B cell (primary cell): ENCODE measurements around the gene EFCAB9. TPM values are rescaled to one million over a fixed set of nuclear protein-coding genes. Genes with fewer than 3 reads are reported as not detected.
A peak's percentile ranks its signal among the peaks of the same experiment; 100 is the strongest.

Experiments
- ATAC-seq: fragments of 200-7000 bp; cut with Tn5 transposase; one replicate; pipeline ENCODE4 v1.10.0; 2021; ENCODE audit warnings: low read depth, mild to moderate bottlenecking, moderate number of reproducible peaks, moderate library complexity
- CTCF ChIA-PET: fragments of 350-600 bp; sonication (Branson Sonifier 250); formaldehyde crosslinking; loops from one replicate; lab custom pipeline; 2021; ENCODE audit warnings: antibody characterized with exemption, inconsistent platforms; lab: Charles Lee
- POLR2A ChIA-PET: fragments of 350-600 bp; sonication (Branson Sonifier 250); formaldehyde crosslinking; loops from one replicate; lab custom pipeline; 2021; ENCODE audit warnings: antibody characterized with exemption; lab: Charles Lee
- DNase-seq: peaks from one replicate; pipeline ENCODE4 v3.0.0; 2013
- H2AFZ ChIP-seq: 2 replicates; pipeline ENCODE4 v1.6.1; 2012; ENCODE audit warnings: mild to moderate bottlenecking, low read depth, low read length; ENCODE audit not compliant: insufficient read depth, poor library complexity, severe bottlenecking
- H3K27ac ChIP-seq, 2 donors: 1 replicate in 1 of 2; 2 replicates in 1 of 2; pipeline ENCODE4 v1.5.1; 2012 to 2013; ENCODE audit warnings: low read length in 2 of 2, mild to moderate bottlenecking in 2 of 2, moderate library complexity in 1 of 2
- H3K27me3 ChIP-seq, 4 experiments: fragments of 200-600 bp in 1 of 4; sonication (generic) in 1 of 4; replicated peaks in 1 of 4; 1 replicate in 2 of 4; 2 replicates in 2 of 4; pipeline versions ENCODE4 v1.6.1 to v1.7.0; 2013 to 2016; ENCODE audit warnings: low read length in 3 of 4, mild to moderate bottlenecking in 2 of 4, mixed read lengths in 1 of 4, moderate library complexity in 1 of 4; ENCODE audit not compliant: insufficient read depth in 4 of 4, control insufficient read depth in 3 of 4; ENCODE audit errors: control extremely low read depth in 1 of 4
- H3K36me3 ChIP-seq, 2 experiments: replicated peaks in 1 of 2; 1 replicate in 1 of 2; 2 replicates in 1 of 2; pipeline versions ENCODE4 v1.6.1 to v1.7.1; 2013; ENCODE audit warnings: low read length in 1 of 2; ENCODE audit not compliant: insufficient read depth in 2 of 2, control insufficient read depth in 1 of 2; ENCODE audit errors: control extremely low read depth in 1 of 2, extremely low read depth in 1 of 2
- H3K4me1 ChIP-seq, 2 donors: fragments of 200-600 bp in 1 of 2; sonication (generic) in 1 of 2; 1 replicate in 1 of 2; 2 replicates in 1 of 2; pipeline versions ENCODE4 v1.5.1 to v1.6.1; 2013 to 2017; ENCODE audit warnings: low read length in 2 of 2; ENCODE audit not compliant: control insufficient read depth in 2 of 2, insufficient read depth in 2 of 2
- H3K4me2 ChIP-seq: replicated peaks from 2 replicates; pipeline ENCODE3; 2012; ENCODE audit warnings: mild to moderate bottlenecking, low read depth, low read length; ENCODE audit not compliant: poor library complexity, severe bottlenecking
- H3K4me3 ChIP-seq, 5 experiments: fragments of 200-600 bp in 1 of 5; sonication (generic) in 1 of 5; 1 replicate in 3 of 5; 2 replicates in 2 of 5; pipeline versions ENCODE4 v1.5.1 to v1.7.0; 2011 to 2016; ENCODE audit warnings: low read length in 4 of 5, mild to moderate bottlenecking in 4 of 5, low read depth in 2 of 5, control low read depth in 1 of 5, moderate library complexity in 1 of 5; ENCODE audit not compliant: insufficient read depth in 1 of 5; ENCODE audit errors: control extremely low read depth in 1 of 5, extremely low read depth in 1 of 5
- H3K79me2 ChIP-seq: fragments of 200-600 bp; sonication (generic); one replicate; pipeline ENCODE4 v1.6.0; 2016; ENCODE audit warnings: low read length; ENCODE audit not compliant: control insufficient read depth, insufficient read depth
- H3K9ac ChIP-seq: fragments of 200-600 bp; sonication (generic); 2 replicates; pipeline ENCODE4 v1.6.1; 2017; ENCODE audit warnings: mild to moderate bottlenecking, low read length, moderate library complexity
- H3K9me3 ChIP-seq, 3 donors: one replicate each; pipeline versions ENCODE4 v1.6.1 to v1.7.1; 2013; ENCODE audit warnings: low read length in 2 of 3; ENCODE audit not compliant: control insufficient read depth in 2 of 3, insufficient read depth in 1 of 3; ENCODE audit errors: control extremely low read depth in 1 of 3
- H4K20me1 ChIP-seq: 2 replicates; pipeline ENCODE4 v1.6.0; 2012; ENCODE audit warnings: mild to moderate bottlenecking, low read length; ENCODE audit not compliant: insufficient read depth, control insufficient read depth, poor library complexity, severe bottlenecking
- H3K27ac Mint-ChIP-seq: one replicate; pipeline ENCODE4 v1.8.0; 2021; ENCODE audit warnings: mixed read lengths
- H3K27me3 Mint-ChIP-seq: one replicate; pipeline ENCODE4 v1.8.0; 2021; ENCODE audit warnings: mixed read lengths
- H3K4me1 Mint-ChIP-seq: one replicate; pipeline ENCODE4 v1.8.0; 2021; ENCODE audit warnings: mixed read lengths
- H3K4me3 Mint-ChIP-seq: one replicate; pipeline ENCODE4 v1.8.0; 2021; ENCODE audit warnings: mixed read lengths
- H3K9me3 Mint-ChIP-seq: one replicate; pipeline ENCODE4 v1.8.0; 2022; ENCODE audit warnings: mixed read lengths; ENCODE audit not compliant: insufficient read depth
- CTCF ChIP-seq: fragments of 200-600 bp; IDR thresholded peaks from one replicate; pipeline ENCODE4 v1.8.0; 2022; ENCODE audit warnings: antibody characterized with exemption, mild to moderate bottlenecking
- EZH2 ChIP-seq: IDR thresholded peaks from 2 replicates; pipeline ENCODE4 v1.6.1; 2012; ENCODE audit warnings: borderline replicate concordance, low read depth, mild to moderate bottlenecking, moderate library complexity, low read length; ENCODE audit not compliant: insufficient read depth, poor library complexity, severe bottlenecking
- WGBS: methylation state at CpG from one replicate; pipeline ENCODE4 v1.1.5; 2013; ENCODE audit warnings: missing lambda C conversion rate; ENCODE audit not compliant: insufficient coverage; 5-methylcytosine and 5-hydroxymethylcytosine counted together
- intact Hi-C: fragments of 100-400 bp; cut with micrococcal nuclease; formaldehyde crosslinking; loops from one replicate; pipeline ENCODE4 v1.10.0; 2022
- polyA plus RNA-seq: library from polyadenylated mRNA; depleted of rRNA; stranded (reverse); fragments of >200 nt; gene quantifications from 2 replicates; pipeline ENCODE4 v1.2.3, GENCODE V29; 2012
- total RNA-seq, 2 donors: library from RNA; stranded (reverse); fragments of 120-200 nt in 1 of 2; gene quantifications; 1 replicate in 1 of 2; 2 replicates in 1 of 2; pipeline versions ENCODE4 v1.2.3 to v1.2.4, GENCODE V29; 2013 to 2022

Gene EFCAB9
- total and polyA plus RNA-seq, 2 donors (not counting 1 experiment from before 2014, with no cell fraction given): not detected

GRCh38 chr5:172189693-172190296 is 4.2 kb upstream of the EFCAB9 start:
- H3K79me2 ChIP-seq: peaks cover 28% of the 10 kb centered on the region
- intact Hi-C loops: loop anchor here (2.0 to 10.0 kb wide), 4 partner anchors 39 to 1425 kb away; partner anchors contain the start of gene BOD1
- ATAC-seq (no peak), DNase-seq (no peak)
- CTCF ChIA-PET: interaction anchor here (0.7 to 11.2 kb wide), 17 partner anchors 11 to 278 kb away, joined by 3 to 245 read pairs (median 9); partner anchors contain the start of gene FBXW11
- H3K36me3 ChIP-seq: peaks cover 0 to 4% of the 10 kb centered on the region in 2 experiments
- no peak overlapping the region for H3K4me3 ChIP-seq
- H3K9me3 Mint-ChIP-seq: no peaks in the 10 kb centered on the region
- H3K9me3 ChIP-seq: no peaks in the 10 kb centered on the region
- no peak overlapping the region for H3K4me3 Mint-ChIP-seq
- H3K4me2 ChIP-seq: no peak overlapping the region
- WGBS: 97% methylated on average over 2 of the region's 3 CpGs
- H3K27ac Mint-ChIP-seq: peak overlapping the region; percentile 26
- POLR2A ChIA-PET: interaction anchor here (0.6 to 0.8 kb wide), 5 partner anchors 8 to 218 kb away, joined by 3 to 14 read pairs (median 7); partner anchors contain the start of gene FBXW11
- H3K27me3 Mint-ChIP-seq: no peaks in the 10 kb centered on the region
- no peak overlapping the region for H3K27ac ChIP-seq
- H4K20me1 ChIP-seq: peaks cover 17% of the 10 kb centered on the region
- no peak overlapping the region for H2AFZ ChIP-seq
- peaks cover 28% of the 10 kb centered on the region for H3K4me1 Mint-ChIP-seq
- H3K9ac ChIP-seq: no peak overlapping the region
- H3K4me1 ChIP-seq: peaks cover 20 to 33% of the 10 kb centered on the region in 2 donors
- no peaks in the 10 kb centered on the region for H3K27me3 ChIP-seq
- TF ChIP-seq CTCF (peak; percentile 16), EZH2 (no peak)

GRCh38 chr5:172194985-172195774 is 1.2 kb downstream of the EFCAB9 start:
- H3K27ac Mint-ChIP-seq: no peak overlapping the region
- TF ChIP-seq EZH2 (no peak), CTCF (no peak)
- Histone ChIP-seq H3K4me3 (no peak overlapping the region), H3K27ac (no peak overlapping the region), H3K9me3 (no peaks in the 10 kb centered on the region), H3K36me3 (no peaks in the 10 kb centered on the region), H3K4me1 (peaks cover 9 to 12% of the 10 kb centered on the region in 2 donors), H3K79me2 (no peaks in the 10 kb centered on the region), H2AFZ (no peak overlapping the region), H4K20me1 (no peaks in the 10 kb centered on the region), H3K27me3 (no peaks in the 10 kb centered on the region), H3K4me2 (no peak overlapping the region), H3K9ac (no peak overlapping the region)
- H3K27me3 Mint-ChIP-seq: no peaks in the 10 kb centered on the region
- 76% methylated on average over 3 of the region's 6 CpGs for WGBS
- ATAC-seq (no peak), DNase-seq (no peak)
- peaks cover 8% of the 10 kb centered on the region for H3K4me1 Mint-ChIP-seq
- no peaks in the 10 kb centered on the region for H3K9me3 Mint-ChIP-seq
- intact Hi-C loops: no loop called here
- POLR2A ChIA-PET: no interaction called here
- H3K4me3 Mint-ChIP-seq: no peak overlapping the region
- CTCF ChIA-PET: interaction anchor here (1.0 kb wide), 1 partner anchor 9 kb away, joined by 3 read pairs; no protein-coding TSS in a partner anchor
